PC-3 (cell line): ENCODE data around the gene ZNF606. TPM values are rescaled to one million over a fixed set of nuclear protein-coding genes. Genes with fewer than 3 reads are reported as not detected.

Source experiments
- ATAC-seq: fragments of 200-7000 bp; cut with Tn5 transposase; 2 replicates; pipeline ENCODE4 v1.9.1; 2020; ENCODE audit warnings: mild to moderate bottlenecking, moderate library complexity
- BruUV-seq: library from RNA; stranded (reverse); fragments of 400-500 nt; replicated peaks from 2 replicates; lab custom pipeline; 2021; lab: Mats Ljungman, UMichigan
- CTCF ChIA-PET: fragments of 300-600 bp; sonication (Branson Sonifier 250); formaldehyde crosslinking; loops from one replicate; lab custom pipeline; 2022; ENCODE audit warnings: antibody characterized with exemption; lab: Charles Lee
- POLR2A ChIA-PET: fragments of 300-600 bp; sonication (Branson Sonifier 250); formaldehyde crosslinking; loops from one replicate; lab custom pipeline; 2022; ENCODE audit warnings: antibody characterized with exemption; ENCODE audit not compliant: unreplicated experiment; lab: Charles Lee
- DNase-seq: peaks from one replicate; pipeline ENCODE4 v3.0.0-alpha.2; 2015
- H2AFZ ChIP-seq: fragments of 300-600 bp; sonication (generic); 2 replicates; pipeline ENCODE4 v1.6.0; 2016; ENCODE audit warnings: antibody characterized with exemption, low read length
- H3F3A ChIP-seq: fragments of 300-600 bp; sonication (generic); one replicate; pipeline ENCODE4 v1.6.0; 2017; ENCODE audit warnings: antibody characterized with exemption, low read length, control low read depth, mild to moderate bottlenecking; ENCODE audit not compliant: unreplicated experiment
- H3K27ac ChIP-seq: fragments of 300-600 bp; sonication (generic); 2 replicates; pipeline ENCODE4 v1.5.1; 2016; ENCODE audit warnings: mild to moderate bottlenecking, low read length
- H3K27me3 ChIP-seq: fragments of 300-600 bp; sonication (generic); 2 replicates; pipeline ENCODE4 v1.6.1; 2016; ENCODE audit warnings: low read length, mixed read lengths
- H3K36me3 ChIP-seq: fragments of 300-600 bp; sonication (generic); 2 replicates; pipeline ENCODE4 v1.6.1; 2016; ENCODE audit warnings: low read depth, mixed run types, low read length, mixed read lengths
- H3K4me1 ChIP-seq: fragments of 300-600 bp; sonication (generic); 2 replicates; pipeline ENCODE4 v1.5.1; 2016; ENCODE audit warnings: low read length; ENCODE audit not compliant: insufficient read depth
- H3K4me2 ChIP-seq: fragments of 300-600 bp; sonication (generic); 2 replicates; pipeline ENCODE4 v1.6.0; 2016; ENCODE audit warnings: low read length
- H3K4me3 ChIP-seq: fragments of 300-600 bp; sonication (generic); 2 replicates; pipeline ENCODE4 v1.5.1; 2016; ENCODE audit warnings: mild to moderate bottlenecking, low read length, mixed read lengths
- H3K79me2 ChIP-seq: fragments of 300-600 bp; sonication (generic); 2 replicates; pipeline ENCODE4 v1.6.1; 2017; ENCODE audit warnings: low read length, mixed read lengths
- H3K9ac ChIP-seq: fragments of 300-600 bp; sonication (generic); 2 replicates; pipeline ENCODE4 v1.6.0; 2016; ENCODE audit warnings: mild to moderate bottlenecking, low read length
- H3K9me2 ChIP-seq: fragments of 300-600 bp; sonication (generic); replicated peaks from 2 replicates; pipeline ENCODE4 v1.6.1; 2016; ENCODE audit warnings: mixed run types, low read length, mixed read lengths
- H3K9me3 ChIP-seq: fragments of 300-600 bp; sonication (generic); 2 replicates; pipeline ENCODE4 v1.6.1; 2016; ENCODE audit warnings: low read length, mixed read lengths
- H4K20me1 ChIP-seq: fragments of 300-600 bp; sonication (generic); 2 replicates; pipeline ENCODE4 v1.6.1; 2016; ENCODE audit warnings: low read length, mixed read lengths
- CTCF ChIP-seq: fragments of 300-600 bp; sonication (generic); conservative IDR thresholded peaks from 2 replicates; pipeline ENCODE4 v1.5.1; 2017; ENCODE audit warnings: antibody characterized with exemption, low read depth, mild to moderate bottlenecking, low read length
- EZH2 ChIP-seq: fragments of 300-600 bp; sonication (generic); IDR thresholded peaks from one replicate; pipeline ENCODE4 v1.6.1; 2017; ENCODE audit warnings: antibody characterized with exemption, mild to moderate bottlenecking, low read length; ENCODE audit not compliant: unreplicated experiment
- EZH2phosphoT487 ChIP-seq: fragments of 300-600 bp; sonication (generic); IDR thresholded peaks from 2 replicates; pipeline ENCODE4 v1.6.1; 2018; ENCODE audit warnings: mild to moderate bottlenecking, antibody characterized with exemption, low read length, borderline replicate concordance
- intact Hi-C: fragments of 100-400 bp; cut with micrococcal nuclease; formaldehyde crosslinking; loops from 2 replicates; pipeline ENCODE4 v1.9.0; 2023
- total RNA-seq: library from RNA; depleted of rRNA; stranded (reverse); fragments of >200 nt; gene quantifications from 2 replicates; pipeline ENCODE4 v1.2.3, GENCODE V29; 2014

Gene ZNF606
- total RNA-seq, 1 experiment from 2014 or later = 6.0 TPM

GRCh38 chr19:58022283-58022660, 19.7 kb upstream of the ZNF606 start:
- ChIA-PET POLR2A (no interaction called here), CTCF (no interaction called here)
- DNase-seq (no peak), ATAC-seq (no peak)
- Histone ChIP-seq H3F3A (no peaks in the 10 kb centered on the region), H2AFZ (no peak overlapping the region), H3K79me2 (no peaks in the 10 kb centered on the region), H3K4me3 (no peak overlapping the region), H3K9me2 (no peaks in the 10 kb centered on the region), H3K4me1 (no peaks in the 10 kb centered on the region), H3K9me3 (peaks cover 61% of the 10 kb centered on the region), H3K9ac (no peak overlapping the region), H3K36me3 (no peaks in the 10 kb centered on the region; the same call in 1 of the 2 replicates), H3K27ac (no peak overlapping the region), H3K27me3 (no peaks in the 10 kb centered on the region), H4K20me1 (no peaks in the 10 kb centered on the region), H3K4me2 (no peak overlapping the region)
- intact Hi-C loops = no loop called here
- no peak for TF ChIP-seq CTCF
- no peak for TF ChIP-seq EZH2phosphoT487
- TF ChIP-seq EZH2 = no peak
- BruUV-seq = no TSS peak

GRCh38 chr19:58021541-58022282, 19.1 kb upstream of the ZNF606 start:
- no peaks in the 10 kb centered on the region for H4K20me1 ChIP-seq
- no peak overlapping the region for H3K4me2 ChIP-seq
- DNase-seq = no peak
- H3K9me3 ChIP-seq = peaks cover 63% of the 10 kb centered on the region
- no TSS peak for BruUV-seq
- H3K79me2 ChIP-seq = no peaks in the 10 kb centered on the region
- intact Hi-C loops = no loop called here
- no peak for ATAC-seq
- H3K9me2 ChIP-seq = no peaks in the 10 kb centered on the region
- H3K9ac ChIP-seq = no peak overlapping the region
- no peaks in the 10 kb centered on the region; the same call in 1 of the 2 replicates for H3K36me3 ChIP-seq
- H3K4me1 ChIP-seq = no peaks in the 10 kb centered on the region
- no peak overlapping the region for H3K4me3 ChIP-seq
- ChIA-PET CTCF (no interaction called here), POLR2A (no interaction called here)
- no peak overlapping the region for H3K27ac ChIP-seq
- H3K27me3 ChIP-seq = no peaks in the 10 kb centered on the region
- H3F3A ChIP-seq = no peaks in the 10 kb centered on the region
- TF ChIP-seq EZH2phosphoT487 (no peak), CTCF (peak; percentile 29; the same call in 1 of the 2 replicates)
- H2AFZ ChIP-seq = no peak overlapping the region

GRCh38 chr19:58020129-58020528, 17.5 kb upstream of the ZNF606 start:
- Histone ChIP-seq H3F3A (no peaks in the 10 kb centered on the region), H3K4me1 (no peaks in the 10 kb centered on the region), H3K9ac (no peak overlapping the region), H4K20me1 (no peaks in the 10 kb centered on the region), H3K9me3 (peaks cover 62% of the 10 kb centered on the region), H3K27me3 (no peaks in the 10 kb centered on the region), H3K27ac (no peak overlapping the region), H3K4me3 (no peak overlapping the region), H3K36me3 (no peaks in the 10 kb centered on the region; the same call in 1 of the 2 replicates), H2AFZ (no peak overlapping the region), H3K79me2 (no peaks in the 10 kb centered on the region), H3K9me2 (no peaks in the 10 kb centered on the region), H3K4me2 (no peak overlapping the region)
- ATAC-seq = no peak
- intact Hi-C loops = no loop called here
- DNase-seq = no peak
- ChIA-PET CTCF (no interaction called here), POLR2A (no interaction called here)
- no TSS peak for BruUV-seq
- TF ChIP-seq EZH2 (no peak), CTCF (no peak), EZH2phosphoT487 (no peak)
